ENCODE results near the gene PDE3A. TPM values are rescaled to one million over a fixed set of nuclear protein-coding genes. Genes with fewer than 3 reads are reported as not detected.
A peak's percentile ranks its signal among the peaks of the same experiment; 100 is the strongest.
"Not testable (repeated sequence)": the region's sequence is repeated elsewhere in the genome, so short reads cannot be mapped to it uniquely, and the experiment has no call there.

Gene PDE3A
- 0.07 and 0.14 TPM in 2 replicates for total RNA-seq

GRCh38 chr12:20368114-20368650 lies at the start of gene PDE3A:
TSS of gene PDE3A (plus strand) at chr12:20368537. CDS start at chr12:20369285, 748 bp downstream.
- intact Hi-C loops (cut with micrococcal nuclease): no loop called here
- H3K4me3 Mint-ChIP-seq (ENCODE audit: low read depth): peak within 1 kb of the TSS; percentile 42
- no peaks in the 10 kb centered on the region for H3K9me3 Mint-ChIP-seq
- H3K27me3 Mint-ChIP-seq (ENCODE audit: low read depth): peaks cover 44% of the 10 kb centered on the region
- no peak for DNase-seq (ENCODE audit: low spot score)
- H3K4me1 Mint-ChIP-seq (ENCODE audit: low read depth): no peaks in the 10 kb centered on the region
- no peak within 1 kb of the TSS for H3K27ac Mint-ChIP-seq
- H3K36me3 Mint-ChIP-seq (ENCODE audit: low read depth): no peaks in the 10 kb centered on the region

DNA sequence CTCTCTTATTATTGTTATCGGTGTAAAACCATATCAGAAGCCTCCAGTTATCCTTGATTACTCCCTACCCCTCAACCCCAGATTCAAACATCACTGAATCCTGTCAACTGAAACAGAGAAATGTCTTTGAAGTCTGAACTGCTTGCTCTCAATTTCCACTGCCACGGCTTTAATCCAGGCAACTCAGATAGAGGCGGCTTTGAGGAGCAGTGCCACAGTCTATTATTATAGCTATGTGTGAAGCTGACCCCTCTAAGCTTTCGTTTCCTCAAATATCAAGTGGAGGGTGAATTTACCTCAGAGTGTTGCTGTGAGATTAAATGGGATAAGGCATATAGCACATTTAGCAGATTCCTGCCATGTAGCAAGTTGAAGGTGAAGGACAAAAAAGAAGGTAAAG lies 49.0 kb upstream of the PDE3A start:
- Mint-ChIP-seq H3K27ac (no peak overlapping the region), H3K27me3 (ENCODE audit: low read depth) (no peaks in the 10 kb centered on the region), H3K9me3 (no peaks in the 10 kb centered on the region), H3K4me3 (ENCODE audit: low read depth) (no peak overlapping the region), H3K36me3 (ENCODE audit: low read depth) (no peaks in the 10 kb centered on the region), H3K4me1 (ENCODE audit: low read depth) (no peaks in the 10 kb centered on the region)
- no peak for DNase-seq (ENCODE audit: low spot score)
- intact Hi-C loops (cut with micrococcal nuclease): no loop called here

- Mint-ChIP-seq H3K9me3 (no peaks in the 10 kb centered on the region), H3K27ac (no peak overlapping the region), H3K36me3 (ENCODE audit: low read depth) (no peaks in the 10 kb centered on the region), H3K27me3 (ENCODE audit: low read depth) (no peaks in the 10 kb centered on the region), H3K4me1 (ENCODE audit: low read depth) (no peaks in the 10 kb centered on the region), H3K4me3 (ENCODE audit: low read depth) (no peak overlapping the region)
- intact Hi-C loops (cut with micrococcal nuclease): no loop called here
- DNase-seq (ENCODE audit: low spot score): no peak
Measured at GRCh38 chr12:20320552-20320951, 47.8 kb upstream of the PDE3A start.

DNA sequence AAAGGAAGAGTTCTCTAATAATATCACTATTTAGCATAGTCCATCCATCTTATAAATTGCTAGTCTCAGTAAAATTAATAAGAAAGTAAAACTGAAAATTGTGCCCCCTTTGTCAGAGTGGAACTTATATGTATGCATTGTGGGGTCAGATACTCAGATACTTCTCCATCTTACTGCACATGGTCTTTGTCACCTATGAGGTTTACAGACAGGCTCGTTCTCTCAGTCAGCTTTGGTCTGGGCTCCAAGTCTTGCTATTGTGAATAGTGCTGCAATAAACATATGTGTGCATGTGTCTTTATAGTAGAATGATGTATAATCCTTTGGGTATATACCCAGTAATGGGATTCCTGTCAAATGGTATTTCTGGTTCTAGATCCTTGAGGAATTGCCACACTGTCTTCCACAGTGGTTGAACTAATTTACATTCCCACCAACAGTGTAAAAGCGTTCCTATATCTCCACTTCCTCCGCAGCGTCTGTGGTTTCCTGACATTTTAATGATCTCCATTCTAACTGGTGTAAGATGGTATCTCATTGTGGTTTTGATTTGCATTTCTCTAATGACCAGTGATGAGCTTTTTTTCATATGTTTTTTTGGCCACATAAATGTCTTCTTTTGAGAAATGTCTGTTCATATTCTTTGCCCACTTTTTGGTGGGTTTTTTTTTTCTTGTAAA lies 37.4 kb upstream of the PDE3A start:
- H3K27me3 Mint-ChIP-seq (ENCODE audit: low read depth); H3K36me3 Mint-ChIP-seq (ENCODE audit: low read depth); H3K27ac Mint-ChIP-seq; intact Hi-C loops (cut with micrococcal nuclease); DNase-seq (ENCODE audit: low spot score); H3K4me1 Mint-ChIP-seq (ENCODE audit: low read depth); H3K9me3 Mint-ChIP-seq; H3K4me3 Mint-ChIP-seq (ENCODE audit: low read depth): not testable (repeated sequence)

DNA sequence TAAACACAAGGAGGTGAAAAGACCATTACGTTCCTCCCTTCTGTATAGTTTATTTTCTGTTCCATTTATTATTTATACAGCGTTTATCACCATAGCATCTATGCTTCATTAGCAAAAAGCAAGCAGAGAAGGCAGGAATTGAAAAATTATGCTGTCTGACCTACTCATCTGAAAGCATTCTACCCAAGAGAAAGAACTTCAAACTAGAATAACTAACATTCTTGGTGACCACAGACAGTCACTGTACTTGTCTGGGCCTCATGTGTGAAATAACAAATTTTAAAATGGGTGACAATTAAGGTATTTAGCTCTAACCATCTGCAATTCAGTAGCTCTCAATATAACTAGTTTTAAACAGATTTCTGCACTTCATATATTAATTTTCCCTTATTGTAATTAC lies 29.3 kb upstream of the PDE3A start:
- Mint-ChIP-seq H3K27ac (no peak overlapping the region), H3K9me3 (peaks cover 3% of the 10 kb centered on the region), H3K4me3 (ENCODE audit: low read depth) (no peak overlapping the region), H3K4me1 (ENCODE audit: low read depth) (no peaks in the 10 kb centered on the region), H3K36me3 (ENCODE audit: low read depth) (no peaks in the 10 kb centered on the region), H3K27me3 (ENCODE audit: low read depth) (no peaks in the 10 kb centered on the region)
- DNase-seq (ENCODE audit: low spot score): no peak
- intact Hi-C loops (cut with micrococcal nuclease): no loop called here

DNA sequence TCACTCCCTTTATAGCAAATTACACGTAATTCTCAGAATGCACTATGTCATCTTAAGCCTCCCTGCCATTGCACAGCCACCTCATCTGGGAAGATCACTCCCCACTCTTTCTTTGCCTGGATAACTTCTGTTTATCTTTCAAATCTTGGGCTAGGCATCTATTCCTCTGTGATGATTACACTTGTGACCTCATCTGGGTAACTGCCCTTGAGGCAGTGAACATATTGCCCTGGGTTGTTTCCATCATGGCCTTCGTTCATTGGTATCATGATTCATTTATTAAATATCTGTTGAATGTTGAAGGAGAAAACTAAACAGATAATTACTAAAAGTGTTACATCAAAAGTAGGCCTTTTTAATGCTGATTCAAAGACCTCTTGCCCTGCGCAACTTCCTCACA lies 26.2 kb upstream of the PDE3A start:
- no peaks in the 10 kb centered on the region for H3K4me1 Mint-ChIP-seq (ENCODE audit: low read depth)
- peaks cover 6% of the 10 kb centered on the region for H3K9me3 Mint-ChIP-seq
- H3K4me3 Mint-ChIP-seq (ENCODE audit: low read depth): no peak overlapping the region
- H3K27ac Mint-ChIP-seq: no peak overlapping the region
- DNase-seq (ENCODE audit: low spot score): no peak
- H3K27me3 Mint-ChIP-seq (ENCODE audit: low read depth): no peaks in the 10 kb centered on the region
- intact Hi-C loops (cut with micrococcal nuclease): no loop called here
- H3K36me3 Mint-ChIP-seq (ENCODE audit: low read depth): no peaks in the 10 kb centered on the region

DNA sequence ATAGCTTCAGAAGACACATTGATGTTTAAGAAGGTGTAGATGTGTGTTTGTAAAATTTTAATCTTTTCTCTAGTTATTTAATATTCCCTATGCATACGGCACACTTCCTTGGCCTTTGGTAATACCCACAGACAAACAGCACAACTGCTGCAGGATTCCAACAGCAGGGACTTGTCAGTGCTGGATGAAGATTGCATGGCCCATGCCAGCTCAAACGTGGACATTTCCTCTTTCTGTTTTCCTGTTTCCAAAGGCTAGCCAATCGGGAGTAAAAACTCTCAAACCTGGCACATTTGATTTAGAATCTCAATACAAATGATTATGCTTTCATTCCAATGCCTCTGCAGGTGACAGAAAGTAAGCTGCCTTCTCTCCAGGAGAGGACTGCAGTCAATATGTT lies 22.5 kb upstream of the PDE3A start:
- peaks cover 3% of the 10 kb centered on the region for H3K9me3 Mint-ChIP-seq
- DNase-seq (ENCODE audit: low spot score): no peak
- no peaks in the 10 kb centered on the region for H3K4me1 Mint-ChIP-seq (ENCODE audit: low read depth)
- H3K4me3 Mint-ChIP-seq (ENCODE audit: low read depth): no peak overlapping the region
- no peak overlapping the region for H3K27ac Mint-ChIP-seq
- H3K27me3 Mint-ChIP-seq (ENCODE audit: low read depth): no peaks in the 10 kb centered on the region
- intact Hi-C loops (cut with micrococcal nuclease): no loop called here
- no peaks in the 10 kb centered on the region for H3K36me3 Mint-ChIP-seq (ENCODE audit: low read depth)

GRCh38 chr12:20350026-20350425 lies 18.3 kb upstream of the PDE3A start:
- H3K9me3 Mint-ChIP-seq: peaks cover 3% of the 10 kb centered on the region
- H3K4me1 Mint-ChIP-seq (ENCODE audit: low read depth): no peaks in the 10 kb centered on the region
- intact Hi-C loops (cut with micrococcal nuclease): no loop called here
- H3K27me3 Mint-ChIP-seq (ENCODE audit: low read depth): no peaks in the 10 kb centered on the region
- no peaks in the 10 kb centered on the region for H3K36me3 Mint-ChIP-seq (ENCODE audit: low read depth)
- no peak overlapping the region for H3K27ac Mint-ChIP-seq
- DNase-seq (ENCODE audit: low spot score): no peak
- no peak overlapping the region for H3K4me3 Mint-ChIP-seq (ENCODE audit: low read depth)

DNA sequence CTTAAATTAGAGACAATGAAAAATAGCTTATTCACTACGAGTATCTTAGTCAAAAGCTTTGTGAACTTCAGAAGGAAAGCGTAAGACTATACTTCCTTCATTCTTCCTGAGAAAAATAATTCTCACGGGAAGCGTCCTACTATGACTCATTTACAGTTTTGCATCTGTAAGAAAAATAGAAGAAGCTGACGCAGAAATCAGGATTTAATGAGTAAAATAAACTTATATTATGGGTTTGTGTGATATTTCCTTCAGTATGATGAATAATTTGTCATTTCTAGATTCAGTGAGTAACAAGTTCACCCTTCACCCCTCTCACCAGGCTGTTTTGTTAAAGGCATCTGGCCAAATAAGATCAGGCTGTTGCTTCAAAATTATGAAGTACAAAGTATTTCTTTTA lies 17.8 kb upstream of the PDE3A start:
- DNase-seq (ENCODE audit: low spot score): no peak
- no peaks in the 10 kb centered on the region for H3K36me3 Mint-ChIP-seq (ENCODE audit: low read depth)
- H3K9me3 Mint-ChIP-seq: peaks cover under 1% of the 10 kb centered on the region
- no peak overlapping the region for H3K27ac Mint-ChIP-seq
- no peaks in the 10 kb centered on the region for H3K4me1 Mint-ChIP-seq (ENCODE audit: low read depth)
- intact Hi-C loops (cut with micrococcal nuclease): no loop called here
- no peaks in the 10 kb centered on the region for H3K27me3 Mint-ChIP-seq (ENCODE audit: low read depth)
- no peak overlapping the region for H3K4me3 Mint-ChIP-seq (ENCODE audit: low read depth)

- Mint-ChIP-seq H3K9me3 (no peaks in the 10 kb centered on the region), H3K27ac (no peak overlapping the region), H3K36me3 (ENCODE audit: low read depth) (no peaks in the 10 kb centered on the region), H3K4me3 (ENCODE audit: low read depth) (no peak overlapping the region), H3K27me3 (ENCODE audit: low read depth) (no peaks in the 10 kb centered on the region), H3K4me1 (ENCODE audit: low read depth) (no peaks in the 10 kb centered on the region)
- intact Hi-C loops (cut with micrococcal nuclease): no loop called here
- no peak for DNase-seq (ENCODE audit: low spot score)
Measured at GRCh38 chr12:20351406-20351805, 16.9 kb upstream of the PDE3A start.

- DNase-seq (ENCODE audit: low spot score): no peak
- intact Hi-C loops (cut with micrococcal nuclease): no loop called here
- no peak overlapping the region for H3K4me3 Mint-ChIP-seq (ENCODE audit: low read depth)
- no peaks in the 10 kb centered on the region for H3K9me3 Mint-ChIP-seq
- H3K36me3 Mint-ChIP-seq (ENCODE audit: low read depth): no peaks in the 10 kb centered on the region
- H3K27me3 Mint-ChIP-seq (ENCODE audit: low read depth): no peaks in the 10 kb centered on the region
- H3K4me1 Mint-ChIP-seq (ENCODE audit: low read depth): no peaks in the 10 kb centered on the region
- no peak overlapping the region for H3K27ac Mint-ChIP-seq
Measured at GRCh38 chr12:20356048-20356447, 12.3 kb upstream of the PDE3A start.

DNA sequence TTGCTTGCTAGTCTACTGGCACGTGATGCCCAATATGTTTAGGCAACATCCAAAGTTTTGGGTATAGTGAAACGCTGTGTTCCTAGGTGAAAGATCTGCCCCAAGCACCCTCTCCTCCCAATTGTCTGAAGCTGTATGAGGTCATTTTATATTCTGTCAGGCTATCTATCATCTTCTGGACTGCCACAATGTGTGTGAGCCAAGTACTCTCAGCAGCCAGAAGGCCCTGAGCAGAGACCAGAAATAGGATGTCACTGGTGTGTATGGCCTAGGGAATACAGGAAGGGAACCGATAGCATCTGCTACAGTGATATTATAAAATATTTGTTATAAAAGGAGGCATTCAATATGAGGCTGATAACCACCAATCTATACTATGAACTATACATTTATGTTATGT lies 7.9 kb upstream of the PDE3A start:
- Mint-ChIP-seq H3K27ac (no peak overlapping the region), H3K4me1 (ENCODE audit: low read depth) (no peaks in the 10 kb centered on the region), H3K4me3 (ENCODE audit: low read depth) (no peak overlapping the region), H3K27me3 (ENCODE audit: low read depth) (peaks cover 4% of the 10 kb centered on the region), H3K36me3 (ENCODE audit: low read depth) (no peaks in the 10 kb centered on the region), H3K9me3 (no peaks in the 10 kb centered on the region)
- intact Hi-C loops (cut with micrococcal nuclease): no loop called here
- DNase-seq (ENCODE audit: low spot score): no peak

GRCh38 chr12:20361416-20361815 lies 6.9 kb upstream of the PDE3A start:
- peaks cover 6% of the 10 kb centered on the region for H3K27me3 Mint-ChIP-seq (ENCODE audit: low read depth)
- H3K36me3 Mint-ChIP-seq (ENCODE audit: low read depth): no peaks in the 10 kb centered on the region
- no peak for DNase-seq (ENCODE audit: low spot score)
- no peaks in the 10 kb centered on the region for H3K4me1 Mint-ChIP-seq (ENCODE audit: low read depth)
- H3K27ac Mint-ChIP-seq: no peak overlapping the region
- H3K4me3 Mint-ChIP-seq (ENCODE audit: low read depth): no peak overlapping the region
- no peaks in the 10 kb centered on the region for H3K9me3 Mint-ChIP-seq
- intact Hi-C loops (cut with micrococcal nuclease): no loop called here

DNA sequence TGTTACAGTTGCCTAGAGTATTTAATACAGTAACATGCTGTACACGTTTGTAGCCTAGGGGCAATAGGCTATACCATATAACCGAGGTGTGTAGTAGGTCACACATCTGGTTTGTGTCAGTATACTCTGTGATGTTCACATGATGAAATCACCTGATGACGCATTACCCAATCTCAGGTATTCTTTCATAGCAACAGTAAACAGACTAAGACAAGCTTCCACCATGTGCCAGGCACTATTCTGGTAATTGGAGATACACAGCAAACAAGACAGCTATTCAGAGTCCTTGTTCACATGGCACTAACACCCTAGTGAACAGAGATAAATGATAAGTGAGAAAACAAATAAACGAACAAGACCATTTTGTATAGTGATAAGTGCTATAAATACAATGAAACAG lies 3.8 kb upstream of the PDE3A start:
- Mint-ChIP-seq H3K4me1 (ENCODE audit: low read depth) (no peaks in the 10 kb centered on the region), H3K27me3 (ENCODE audit: low read depth) (peaks cover 27% of the 10 kb centered on the region), H3K4me3 (ENCODE audit: low read depth) (no peak overlapping the region), H3K36me3 (ENCODE audit: low read depth) (no peaks in the 10 kb centered on the region), H3K27ac (no peak overlapping the region), H3K9me3 (no peaks in the 10 kb centered on the region)
- no peak for DNase-seq (ENCODE audit: low spot score)
- intact Hi-C loops (cut with micrococcal nuclease): no loop called here

All from activated T-helper 2 cell treated with anti-CD3 and anti-CD28 coated beads, Interferon-gamma antibody, Interleukin-2, Interleukin-4, amounts not matched to agents 10 μg/mL and 5 μg/mL and 100 μg/mL, durations not matched to agents 14 hours and 24 hours and 36 hours (primary cell).